ENCODE results near the gene ADPRH.

The ADPRH gene

DNA sequence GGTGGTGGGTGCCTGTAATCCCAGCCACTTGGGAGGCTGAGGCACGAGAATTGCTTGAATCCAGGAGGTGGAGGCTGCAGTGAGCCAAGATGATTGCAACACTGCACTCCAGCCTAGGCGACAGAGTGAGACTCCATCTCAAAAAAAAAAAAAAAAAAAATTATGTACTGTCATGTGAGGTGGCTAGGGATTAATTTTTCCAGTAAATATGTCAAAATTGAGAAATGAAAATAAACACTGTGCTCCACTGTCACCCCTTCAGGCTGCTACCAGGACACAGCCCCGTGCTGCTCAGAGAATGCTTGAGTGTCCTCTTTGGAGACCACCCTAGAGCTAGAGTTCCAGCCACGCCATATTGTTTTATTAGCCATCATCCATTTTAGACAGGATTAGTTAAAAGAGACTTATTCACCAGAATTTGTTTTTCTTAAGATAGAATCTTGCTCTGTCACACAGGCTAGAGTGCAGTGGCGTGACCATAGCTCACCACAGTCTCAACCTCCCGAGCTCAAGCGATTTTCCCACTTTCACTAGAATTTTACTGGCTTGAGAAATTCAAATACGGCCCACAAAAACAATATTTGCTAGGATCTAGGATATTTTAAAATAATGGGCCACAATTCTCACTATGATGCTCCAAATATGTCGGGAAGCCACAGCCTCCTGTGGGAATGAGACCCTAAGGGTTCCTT, 20.5 kb upstream of the ADPRH start:
- Histone ChIP-seq H2AK5ac (ENCODE audit: low read length) (no peak overlapping the region), H2BK12ac (ENCODE audit: low read length) (no peak overlapping the region), H3K14ac (ENCODE audit: low read length) (no peak overlapping the region), H3K9ac (ENCODE audit: low read length) (no peak overlapping the region), H2BK120ac (ENCODE audit: insufficient read depth, low read length, poor library complexity) (no peak overlapping the region), H3K4ac (ENCODE audit: low read depth, low read length) (no peak overlapping the region), H2AFZ (ENCODE audit: insufficient read depth, low read length, poor library complexity) (no peak overlapping the region), H4K91ac (ENCODE audit: low read depth, low read length) (no peak overlapping the region), H4K8ac (ENCODE audit: low read depth, low read length) (no peak overlapping the region), H3K4me1 (ENCODE audit: control insufficient read depth in 1 of 2, insufficient read depth in 2 of 2, low read length in 2 of 2) (no peaks in the 10 kb centered on the region), H3K27ac (ENCODE audit: low read depth, low read length) (no peak overlapping the region), H3K23ac (ENCODE audit: low read length) (no peak overlapping the region), H3K4me3 (ENCODE audit: low read depth, low read length) (no peak overlapping the region), H3K18ac (ENCODE audit: low read length) (no peak overlapping the region), H3K27me3 (ENCODE audit: insufficient read depth, low read length) (no peaks in the 10 kb centered on the region), H3K9me3 (ENCODE audit: insufficient read depth, low read depth, low read length) (no peaks in the 10 kb centered on the region), H4K12ac (ENCODE audit: low read depth, low read length) (no peak overlapping the region), H3K36me3 (ENCODE audit: control insufficient read depth in 1 of 2, insufficient read depth in 2 of 2, low read length in 2 of 2) (no peaks in the 10 kb centered on the region), H3K79me1 (ENCODE audit: low read length) (no peaks in the 10 kb centered on the region), H3K79me2 (ENCODE audit: control insufficient read depth, insufficient read depth, low read length, poor library complexity) (no peaks in the 10 kb centered on the region), H2BK5ac (ENCODE audit: low read depth, low read length, poor library complexity) (no peak overlapping the region), H3K4me2 (ENCODE audit: low read length) (no peak overlapping the region)
- DNase-seq, result no peak
- no CpG with 5 or more reads among the region's 9 CpGs for WGBS (ENCODE audit: extremely low coverage, insufficient coverage, insufficient read length)

DNA sequence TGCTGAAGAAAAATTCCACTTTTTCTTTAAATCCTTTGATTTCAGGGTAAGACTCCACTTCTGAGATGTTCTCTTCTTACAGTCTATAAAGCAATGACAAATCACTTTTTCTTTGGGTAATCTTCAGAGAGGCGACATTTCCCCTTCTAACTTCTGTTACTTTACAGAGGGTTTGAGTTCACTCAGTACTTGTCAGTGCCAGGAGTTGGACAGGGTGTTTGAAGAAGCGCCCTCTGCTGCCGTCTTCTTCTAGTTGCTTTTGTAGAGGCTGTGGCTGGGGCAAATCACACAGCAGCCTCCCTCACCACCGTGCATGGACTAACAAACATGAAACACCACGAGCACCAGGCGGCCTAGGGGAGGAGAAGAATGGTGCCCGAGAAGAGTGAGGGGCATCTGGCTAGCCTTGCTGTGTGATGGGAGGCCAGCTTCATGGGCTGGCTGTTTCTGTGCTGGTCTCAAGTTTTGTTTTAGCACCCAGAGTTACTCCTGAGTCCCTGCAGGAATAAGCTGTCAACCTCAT, 19.8 kb upstream of the ADPRH start, which contains the start of gene CD80:
Gene CD80, minus strand, starts transcription at position 174 of the 523 bp plus-strand sequence. CDS start 1,886 bp downstream, outside the sequence.
- Histone ChIP-seq H3K27ac (ENCODE audit: low read depth, low read length) (no peak within 1 kb of the TSS), H3K14ac (ENCODE audit: low read length) (no peak within 1 kb of the TSS), H2BK12ac (ENCODE audit: low read length) (no peak within 1 kb of the TSS), H4K8ac (ENCODE audit: low read depth, low read length) (no peak within 1 kb of the TSS), H3K4ac (ENCODE audit: low read depth, low read length) (no peak within 1 kb of the TSS), H2BK120ac (ENCODE audit: insufficient read depth, low read length, poor library complexity) (no peak within 1 kb of the TSS), H3K79me1 (ENCODE audit: low read length) (no peaks in the 10 kb centered on the region), H3K36me3 (ENCODE audit: control insufficient read depth in 1 of 2, insufficient read depth in 2 of 2, low read length in 2 of 2) (no peaks in the 10 kb centered on the region), H3K79me2 (ENCODE audit: control insufficient read depth, insufficient read depth, low read length, poor library complexity) (no peaks in the 10 kb centered on the region), H3K23ac (ENCODE audit: low read length) (no peak within 1 kb of the TSS), H3K9ac (ENCODE audit: low read length) (no peak within 1 kb of the TSS), H3K9me3 (ENCODE audit: insufficient read depth, low read depth, low read length) (no peaks in the 10 kb centered on the region), H3K4me1 (ENCODE audit: control insufficient read depth in 1 of 2, insufficient read depth in 2 of 2, low read length in 2 of 2) (no peaks in the 10 kb centered on the region), H3K4me2 (ENCODE audit: low read length) (no peak within 1 kb of the TSS), H2AK5ac (ENCODE audit: low read length) (no peak within 1 kb of the TSS), H4K91ac (ENCODE audit: low read depth, low read length) (no peak within 1 kb of the TSS), H3K18ac (ENCODE audit: low read length) (no peak within 1 kb of the TSS), H3K27me3 (ENCODE audit: insufficient read depth, low read length) (no peaks in the 10 kb centered on the region), H4K12ac (ENCODE audit: low read depth, low read length) (no peak within 1 kb of the TSS), H3K4me3 (ENCODE audit: low read depth, low read length) (no peak within 1 kb of the TSS), H2BK5ac (ENCODE audit: low read depth, low read length, poor library complexity) (no peak within 1 kb of the TSS), H2AFZ (ENCODE audit: insufficient read depth, low read length, poor library complexity) (no peak within 1 kb of the TSS)
- peak in 1 of 2 donors; percentile 52 for DNase-seq
- no CpG with 5 or more reads among the region's 7 CpGs for WGBS (ENCODE audit: extremely low coverage, insufficient coverage, insufficient read length)

DNA sequence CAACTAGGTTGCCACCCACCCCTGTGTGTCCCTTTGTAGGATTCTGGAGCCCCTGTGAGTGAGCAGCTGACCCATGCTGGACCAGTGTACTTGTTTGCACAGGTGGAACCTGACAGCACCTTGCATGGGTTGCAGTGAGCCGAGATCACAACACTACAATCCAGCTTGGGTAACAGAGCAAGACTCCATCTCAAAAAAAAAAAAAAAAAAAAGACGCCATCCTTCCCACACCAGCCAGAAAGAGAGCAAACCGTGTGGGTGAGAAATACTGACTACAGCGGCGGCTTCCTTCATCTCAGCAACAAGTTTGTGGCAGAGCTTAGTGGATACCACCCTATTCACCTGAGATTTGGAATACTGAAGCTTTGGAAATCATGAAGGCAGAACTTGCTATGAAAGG, 19.1 kb upstream of the ADPRH start:
- Histone ChIP-seq H2BK5ac (ENCODE audit: low read depth, low read length, poor library complexity) (no peak overlapping the region), H3K23ac (ENCODE audit: low read length) (no peak overlapping the region), H3K79me1 (ENCODE audit: low read length) (no peaks in the 10 kb centered on the region), H4K12ac (ENCODE audit: low read depth, low read length) (no peak overlapping the region), H3K9ac (ENCODE audit: low read length) (no peak overlapping the region), H3K9me3 (ENCODE audit: insufficient read depth, low read depth, low read length) (no peaks in the 10 kb centered on the region), H4K8ac (ENCODE audit: low read depth, low read length) (no peak overlapping the region), H3K14ac (ENCODE audit: low read length) (no peak overlapping the region), H3K36me3 (ENCODE audit: control insufficient read depth in 1 of 2, insufficient read depth in 2 of 2, low read length in 2 of 2) (no peaks in the 10 kb centered on the region), H2BK120ac (ENCODE audit: insufficient read depth, low read length, poor library complexity) (no peak overlapping the region), H3K27ac (ENCODE audit: low read depth, low read length) (no peak overlapping the region), H2AK5ac (ENCODE audit: low read length) (no peak overlapping the region), H3K27me3 (ENCODE audit: insufficient read depth, low read length) (no peaks in the 10 kb centered on the region), H3K4me3 (ENCODE audit: low read depth, low read length) (no peak overlapping the region), H2BK12ac (ENCODE audit: low read length) (no peak overlapping the region), H2AFZ (ENCODE audit: insufficient read depth, low read length, poor library complexity) (no peak overlapping the region), H3K4me1 (ENCODE audit: control insufficient read depth in 1 of 2, insufficient read depth in 2 of 2, low read length in 2 of 2) (no peaks in the 10 kb centered on the region), H3K4me2 (ENCODE audit: low read length) (no peak overlapping the region), H4K91ac (ENCODE audit: low read depth, low read length) (no peak overlapping the region), H3K79me2 (ENCODE audit: control insufficient read depth, insufficient read depth, low read length, poor library complexity) (no peaks in the 10 kb centered on the region), H3K4ac (ENCODE audit: low read depth, low read length) (no peak overlapping the region), H3K18ac (ENCODE audit: low read length) (no peak overlapping the region)
- WGBS (ENCODE audit: extremely low coverage, insufficient coverage, insufficient read length), result no CpG with 5 or more reads among the region's 5 CpGs
- no peak for DNase-seq

DNA sequence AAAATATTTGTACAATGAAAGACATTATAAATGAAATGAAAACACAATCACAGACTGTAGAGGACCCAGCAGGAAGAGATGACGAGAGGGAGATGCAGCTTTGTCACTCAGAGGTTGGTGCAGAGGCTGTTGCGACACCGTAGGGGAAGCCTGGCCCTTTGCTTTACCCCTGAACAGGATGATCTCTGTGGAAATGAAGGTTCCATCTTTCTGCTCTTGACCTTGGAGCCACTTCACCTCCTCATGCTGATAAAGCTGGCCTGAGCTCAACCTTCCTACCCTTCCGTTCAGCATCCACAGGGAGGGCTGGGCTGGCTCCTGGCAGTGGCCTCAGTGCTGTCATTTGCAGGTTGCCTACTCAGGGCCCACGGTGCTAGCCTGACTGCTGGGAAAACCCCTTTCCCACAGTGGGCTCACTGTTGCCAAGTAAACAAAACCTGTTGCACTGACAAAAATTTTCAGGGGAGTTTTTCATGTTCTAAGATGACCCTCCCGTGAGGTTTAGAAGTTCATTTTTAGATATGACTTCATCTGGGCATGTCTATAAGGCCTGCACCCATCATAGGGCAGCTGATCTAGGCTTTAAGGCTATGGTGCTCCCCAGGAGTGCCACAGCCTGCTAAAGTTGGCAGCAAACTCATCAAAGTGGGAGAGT, 16.9 kb upstream of the ADPRH start:
- no peak overlapping the region for H4K12ac ChIP-seq (ENCODE audit: low read depth, low read length)
- peak in 1 of 2 donors; percentile 35 for DNase-seq
- H2BK120ac ChIP-seq (ENCODE audit: insufficient read depth, low read length, poor library complexity), result no peak overlapping the region
- no peak overlapping the region for H3K4me3 ChIP-seq (ENCODE audit: low read depth, low read length)
- H3K36me3 ChIP-seq (ENCODE audit: control insufficient read depth in 1 of 2, insufficient read depth in 2 of 2, low read length in 2 of 2), result no peaks in the 10 kb centered on the region
- no peaks in the 10 kb centered on the region for H3K79me1 ChIP-seq (ENCODE audit: low read length)
- no peak overlapping the region for H3K14ac ChIP-seq (ENCODE audit: low read length)
- no peak overlapping the region for H2BK12ac ChIP-seq (ENCODE audit: low read length)
- no peak overlapping the region for H3K23ac ChIP-seq (ENCODE audit: low read length)
- no peaks in the 10 kb centered on the region for H3K27me3 ChIP-seq (ENCODE audit: insufficient read depth, low read length)
- H3K9me3 ChIP-seq (ENCODE audit: insufficient read depth, low read depth, low read length), result no peaks in the 10 kb centered on the region
- no peak overlapping the region for H3K9ac ChIP-seq (ENCODE audit: low read length)
- no peaks in the 10 kb centered on the region for H3K79me2 ChIP-seq (ENCODE audit: control insufficient read depth, insufficient read depth, low read length, poor library complexity)
- no peak overlapping the region for H2AK5ac ChIP-seq (ENCODE audit: low read length)
- no peaks in the 10 kb centered on the region for H3K4me1 ChIP-seq (ENCODE audit: control insufficient read depth in 1 of 2, insufficient read depth in 2 of 2, low read length in 2 of 2)
- H4K91ac ChIP-seq (ENCODE audit: low read depth, low read length), result no peak overlapping the region
- H3K4me2 ChIP-seq (ENCODE audit: low read length), result no peak overlapping the region
- no peak overlapping the region for H3K27ac ChIP-seq (ENCODE audit: low read depth, low read length)
- H4K8ac ChIP-seq (ENCODE audit: low read depth, low read length), result no peak overlapping the region
- H2AFZ ChIP-seq (ENCODE audit: insufficient read depth, low read length, poor library complexity), result no peak overlapping the region
- no peak overlapping the region for H3K4ac ChIP-seq (ENCODE audit: low read depth, low read length)
- H3K18ac ChIP-seq (ENCODE audit: low read length), result no peak overlapping the region
- no CpG with 5 or more reads among the region's 6 CpGs for WGBS (ENCODE audit: extremely low coverage, insufficient coverage, insufficient read length)
- no peak overlapping the region for H2BK5ac ChIP-seq (ENCODE audit: low read depth, low read length, poor library complexity)
